ENCODE data around the gene HSD3B7. TPM values are rescaled to one million over a fixed set of nuclear protein-coding genes. Genes with fewer than 3 reads are reported as not detected.

The HSD3B7 gene
- total RNA-seq, 2 donors from 2014 or later = 10.3 to 10.7 TPM

- no peak for DNase-seq (ENCODE audit: low spot score)
- Histone ChIP-seq H3K4me1 (replicated peaks) (peaks cover 11% of the 10 kb centered on the region), H3K4me3 (no peak overlapping the region), H3K9me3 (no peaks in the 10 kb centered on the region), H3K36me3 (peaks cover 23 to 40% of the 10 kb centered on the region in 2 donors), H3K27me3 (replicated peaks; ENCODE audit: insufficient read depth) (no peaks in the 10 kb centered on the region), H3K27ac (no peak overlapping the region)
- TF ChIP-seq POLR2A (IDR thresholded peaks at IDR 0.05) = no peak
- TF ChIP-seq POLR2AphosphoS5 (IDR thresholded peaks at IDR 0.05) = no peak
- intact Hi-C loops (cut with DNase I) = no loop called here
- WGBS = 93% methylated on average over 11 of the region's 11 CpGs
These were observed 23.6 kb upstream of the HSD3B7 start for GRCh38 chr16:30961384-30961783.

- Histone ChIP-seq H3K4me3 (no peak overlapping the region), H3K27ac (no peak overlapping the region), H3K36me3 (peaks cover 23 to 51% of the 10 kb centered on the region in 2 donors), H3K4me1 (replicated peaks) (peaks cover 5% of the 10 kb centered on the region), H3K9me3 (no peaks in the 10 kb centered on the region), H3K27me3 (replicated peaks; ENCODE audit: insufficient read depth) (no peaks in the 10 kb centered on the region)
- DNase-seq (ENCODE audit: low spot score) = no peak
- intact Hi-C loops (cut with DNase I) = no loop called here
- 92% methylated on average over 18 of the region's 18 CpGs for WGBS
- TF ChIP-seq POLR2A (IDR thresholded peaks at IDR 0.05) (no peak), CTCF (IDR thresholded peaks at IDR 0.05) (no peak), POLR2AphosphoS5 (IDR thresholded peaks at IDR 0.05) (no peak)
These were observed 21.0 kb upstream of the HSD3B7 start for GRCh38 chr16:30963925-30964511.

DNA sequence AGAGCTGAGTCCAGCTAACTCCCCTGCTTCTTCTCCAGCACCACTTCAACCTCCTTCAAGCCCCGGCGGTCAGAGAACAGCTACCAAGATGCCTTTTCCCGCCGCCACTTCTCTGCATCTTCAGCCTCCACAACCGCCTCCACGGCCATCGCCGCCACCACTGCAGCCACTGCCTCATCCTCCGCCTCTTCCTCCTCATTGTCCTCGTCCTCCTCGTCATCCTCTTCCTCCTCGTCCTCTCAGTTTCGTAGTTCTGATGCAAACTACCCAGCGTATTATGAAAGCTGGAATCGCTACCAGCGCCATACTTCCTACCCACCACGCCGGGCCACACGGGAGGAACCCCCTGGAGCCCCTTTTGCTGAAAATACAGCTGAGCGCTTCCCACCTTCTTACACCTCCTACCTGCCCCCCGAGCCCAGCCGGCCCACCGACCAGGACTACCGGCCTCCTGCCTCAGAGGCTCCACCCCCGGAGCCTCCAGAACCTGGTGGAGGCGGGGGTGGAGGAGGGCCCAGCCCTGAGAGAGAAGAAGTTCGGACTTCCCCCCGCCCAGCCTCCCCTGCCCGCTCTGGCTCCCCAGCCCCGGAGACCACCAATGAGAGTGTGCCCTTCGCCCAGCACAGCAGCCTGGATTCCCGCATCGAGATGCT, 20.3 kb upstream of the HSD3B7 start:
- 91% methylated on average over 33 of the region's 33 CpGs for WGBS
- intact Hi-C loops (cut with DNase I) = no loop called here
- H3K36me3 ChIP-seq = peaks cover 23 to 51% of the 10 kb centered on the region in 2 donors
- no peak for TF ChIP-seq POLR2A (IDR thresholded peaks at IDR 0.05)
- TF ChIP-seq POLR2AphosphoS5 (IDR thresholded peaks at IDR 0.05) = no peak
- no peak for TF ChIP-seq CTCF (IDR thresholded peaks at IDR 0.05)
- no peak for DNase-seq (ENCODE audit: low spot score)
- H3K9me3 ChIP-seq = no peaks in the 10 kb centered on the region
- no peak overlapping the region for H3K4me3 ChIP-seq
- H3K4me1 ChIP-seq (replicated peaks) = no peaks in the 10 kb centered on the region
- no peaks in the 10 kb centered on the region for H3K27me3 ChIP-seq (replicated peaks; ENCODE audit: insufficient read depth)
- no peak overlapping the region for H3K27ac ChIP-seq

DNA sequence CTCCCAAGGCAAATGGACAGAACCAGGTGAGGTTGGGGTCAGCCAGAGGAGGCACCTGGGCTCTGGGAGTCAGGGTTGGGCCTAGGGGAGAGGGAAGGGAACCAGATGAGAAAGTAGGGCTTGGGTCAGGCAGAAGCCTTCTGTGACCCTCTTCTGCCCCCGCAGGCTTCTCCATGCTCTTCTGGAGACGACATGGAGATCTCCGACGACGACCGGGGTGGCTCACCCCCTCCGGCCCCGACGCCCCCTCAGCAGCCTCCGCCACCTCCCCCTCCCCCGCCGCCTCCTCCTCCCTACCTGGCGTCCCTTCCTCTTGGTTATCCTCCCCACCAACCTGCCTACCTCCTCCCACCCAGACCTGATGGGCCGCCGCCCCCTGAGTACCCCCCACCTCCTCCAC, 19.6 kb upstream of the HSD3B7 start:
- WGBS = 80% methylated on average over 15 of the region's 15 CpGs
- TF ChIP-seq CTCF (IDR thresholded peaks at IDR 0.05) (no peak), POLR2A (IDR thresholded peaks at IDR 0.05) (no peak), POLR2AphosphoS5 (IDR thresholded peaks at IDR 0.05) (no peak)
- H3K27ac ChIP-seq = no peak overlapping the region
- no peaks in the 10 kb centered on the region for H3K27me3 ChIP-seq (replicated peaks; ENCODE audit: insufficient read depth)
- no peak for DNase-seq (ENCODE audit: low spot score)
- H3K4me3 ChIP-seq = no peak overlapping the region
- no peaks in the 10 kb centered on the region for H3K4me1 ChIP-seq (replicated peaks)
- intact Hi-C loops (cut with DNase I) = no loop called here
- no peaks in the 10 kb centered on the region for H3K9me3 ChIP-seq
- peaks cover 23 to 46% of the 10 kb centered on the region in 2 donors for H3K36me3 ChIP-seq

- no peak overlapping the region for H3K27ac ChIP-seq
- no peaks in the 10 kb centered on the region for H3K9me3 ChIP-seq
- H3K4me1 ChIP-seq (replicated peaks) = no peaks in the 10 kb centered on the region
- H3K4me3 ChIP-seq = no peak overlapping the region
- peaks cover 21 to 41% of the 10 kb centered on the region in 2 donors for H3K36me3 ChIP-seq
- no peak for TF ChIP-seq POLR2A (IDR thresholded peaks at IDR 0.05)
- no peak for TF ChIP-seq POLR2AphosphoS5 (IDR thresholded peaks at IDR 0.05)
- no peak for TF ChIP-seq CTCF (IDR thresholded peaks at IDR 0.05)
- intact Hi-C loops (cut with DNase I) = no loop called here
- DNase-seq (ENCODE audit: low spot score) = no peak
- WGBS = 89% methylated on average over 15 of the region's 19 CpGs
- no peaks in the 10 kb centered on the region for H3K27me3 ChIP-seq (replicated peaks; ENCODE audit: insufficient read depth)
These were observed 18.9 kb upstream of the HSD3B7 start for GRCh38 chr16:30966033-30966619.

Measured in prostate gland (tissue), 2 donors.